ENCODE data around the gene ECT2L. TPM values are rescaled to one million over a fixed set of nuclear protein-coding genes. Genes with fewer than 3 reads are reported as not detected.

ECT2L gene
- total RNA-seq, 1 experiment from 2014 or later = not detected

DNA sequence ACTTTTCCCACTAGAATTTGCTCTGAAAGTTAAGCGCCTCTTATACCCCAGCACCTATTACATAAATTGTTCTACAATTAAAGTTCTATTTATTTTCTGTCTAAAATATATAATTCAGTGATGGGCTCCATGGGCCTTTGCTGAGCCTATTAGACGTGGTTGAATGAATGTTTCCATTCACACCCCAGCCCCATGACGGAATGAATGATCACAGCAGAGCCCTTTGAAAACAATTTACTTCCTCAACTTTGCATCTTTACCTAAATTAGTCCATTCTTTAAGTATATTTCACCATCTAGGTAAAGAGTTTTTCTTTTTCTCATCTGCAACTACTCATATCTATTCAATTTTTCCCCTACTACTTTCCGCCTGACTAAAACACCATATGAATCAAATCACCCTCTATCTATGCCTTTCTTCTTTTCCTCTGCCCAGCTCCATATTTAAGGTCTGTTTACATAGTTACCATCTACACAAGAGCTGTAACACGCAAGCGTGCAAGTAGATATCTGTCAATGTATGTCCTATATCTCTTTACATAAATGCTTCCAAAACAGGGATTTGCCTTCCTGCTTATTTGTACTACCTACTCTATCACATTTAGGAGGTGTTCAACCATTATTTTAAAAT lies 69.7 kb downstream of the ECT2L start:
- Histone ChIP-seq H3T11ph (ENCODE audit: low read length) (no peak overlapping the region), H2BK5ac (ENCODE audit: insufficient read length, low read length) (no peak overlapping the region), H3K79me2 (ENCODE audit: insufficient read depth, low read length) (no peaks in the 10 kb centered on the region), H2AK5ac (ENCODE audit: insufficient read length, low read length) (no peak overlapping the region), H3K14ac (ENCODE audit: insufficient read depth, low read length) (no peak overlapping the region), H4K91ac (ENCODE audit: insufficient read length, low read depth, low read length) (no peak overlapping the region), H4K20me1 (ENCODE audit: control insufficient read depth, insufficient read depth, insufficient read length) (no peaks in the 10 kb centered on the region), H3K27me3 (ENCODE audit: insufficient read depth, low read length) (no peaks in the 10 kb centered on the region), H2AFZ (ENCODE audit: low read length) (no peak overlapping the region), H4K5ac (ENCODE audit: insufficient read length, low read depth, low read length) (no peak overlapping the region), H3K79me1 (ENCODE audit: insufficient read depth, low read depth, low read length, poor library complexity, severe bottlenecking) (no peaks in the 10 kb centered on the region), H3K4me2 (ENCODE audit: insufficient read depth, insufficient read length, low read length) (no peak overlapping the region), H3K9ac (ENCODE audit: extremely low read depth, insufficient read length, low read length) (no peak overlapping the region), H3K4ac (ENCODE audit: low read depth, low read length) (no peak overlapping the region), H2BK20ac (ENCODE audit: low read depth, low read length, poor library complexity, severe bottlenecking) (no peak overlapping the region), H2BK15ac (ENCODE audit: low read depth, low read length) (no peak overlapping the region), H3K56ac (ENCODE audit: insufficient read length, low read depth, low read length) (no peak overlapping the region), H3K23me2 (ENCODE audit: insufficient read length, low read depth, low read length, poor library complexity, severe bottlenecking) (no peaks in the 10 kb centered on the region), H3K23ac (ENCODE audit: insufficient read length, low read depth, low read length) (no peak overlapping the region), H4K8ac (replicated peaks; ENCODE audit: insufficient read length, low read depth, low read length) (no peak overlapping the region), H3K27ac (ENCODE audit: insufficient read length, low read depth, low read length) (no peak overlapping the region), H3K9me3 (ENCODE audit: control insufficient read depth, low read depth, low read length) (no peaks in the 10 kb centered on the region), H2BK12ac (ENCODE audit: insufficient read length, low read depth, low read length) (no peak overlapping the region), H2BK120ac (ENCODE audit: low read depth, low read length, poor library complexity, severe bottlenecking) (no peak overlapping the region), H3K4me1 (ENCODE audit: insufficient read depth, low read length) (no peaks in the 10 kb centered on the region), H3K18ac (ENCODE audit: insufficient read length, low read depth, low read length) (no peak overlapping the region)
- Mint-ChIP-seq H3K4me3 (no peak overlapping the region), H3K36me3 (ENCODE audit: insufficient read depth in 1 of 3, low read depth in 3 of 3) (no peaks in the 10 kb centered on the region), H3K27ac (no peak overlapping the region), H3K4me1 (peaks cover 5 to 8% of the 10 kb centered on the region in 2 experiments), H3K9me3 (0 out of 5 replicates have a peak, but pooled peaks cover 0 to 3% of the 10 kb centered on the region in 2 experiments), H3K27me3 (ENCODE audit: low read depth) (no peaks in the 10 kb centered on the region)
- TF ChIP-seq, protein P1, sequence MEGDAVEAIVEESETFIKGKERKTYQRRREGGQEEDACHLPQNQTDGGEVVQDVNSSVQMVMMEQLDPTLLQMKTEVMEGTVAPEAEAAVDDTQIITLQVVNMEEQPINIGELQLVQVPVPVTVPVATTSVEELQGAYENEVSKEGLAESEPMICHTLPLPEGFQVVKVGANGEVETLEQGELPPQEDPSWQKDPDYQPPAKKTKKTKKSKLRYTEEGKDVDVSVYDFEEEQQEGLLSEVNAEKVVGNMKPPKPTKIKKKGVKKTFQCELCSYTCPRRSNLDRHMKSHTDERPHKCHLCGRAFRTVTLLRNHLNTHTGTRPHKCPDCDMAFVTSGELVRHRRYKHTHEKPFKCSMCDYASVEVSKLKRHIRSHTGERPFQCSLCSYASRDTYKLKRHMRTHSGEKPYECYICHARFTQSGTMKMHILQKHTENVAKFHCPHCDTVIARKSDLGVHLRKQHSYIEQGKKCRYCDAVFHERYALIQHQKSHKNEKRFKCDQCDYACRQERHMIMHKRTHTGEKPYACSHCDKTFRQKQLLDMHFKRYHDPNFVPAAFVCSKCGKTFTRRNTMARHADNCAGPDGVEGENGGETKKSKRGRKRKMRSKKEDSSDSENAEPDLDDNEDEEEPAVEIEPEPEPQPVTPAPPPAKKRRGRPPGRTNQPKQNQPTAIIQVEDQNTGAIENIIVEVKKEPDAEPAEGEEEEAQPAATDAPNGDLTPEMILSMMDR (conservative IDR thresholded peaks at IDR 0.05) = no peak
- no peak for DNase-seq
- 100% methylated on average over 1 of the region's 6 CpGs for WGBS (ENCODE audit: extremely low coverage, insufficient read length, low lambda C conversion rate)
